Calu3 (cell line): ENCODE results near the gene IFITM10. TPM values are rescaled to one million over a fixed set of nuclear protein-coding genes. Genes with fewer than 3 reads are reported as not detected.

Source experiments
- BruUV-seq: library from RNA; stranded (reverse); fragments of 400-500 nt; replicated peaks from 2 replicates; lab custom pipeline; 2021; lab: Mats Ljungman, UMichigan
- CTCF ChIA-PET: fragments of 300-600 bp; sonication (Branson Sonifier 250); formaldehyde crosslinking; loops from one replicate; lab custom pipeline; 2022; ENCODE audit warnings: antibody characterized with exemption; lab: Charles Lee
- DNase-seq: peaks from one replicate; pipeline ENCODE4 v3.0.0; 2022
- H3K27ac Mint-ChIP-seq: one replicate; pipeline ENCODE4 v1.8.0; 2022; ENCODE audit warnings: mixed read lengths; ENCODE audit not compliant: unreplicated experiment
- H3K27me3 Mint-ChIP-seq: one replicate; pipeline ENCODE4 v1.8.0; 2022; ENCODE audit warnings: mixed read lengths; ENCODE audit not compliant: unreplicated experiment
- H3K36me3 Mint-ChIP-seq: one replicate; pipeline ENCODE4 v1.8.0; 2022; ENCODE audit warnings: mild to moderate bottlenecking, moderate library complexity, mixed read lengths; ENCODE audit not compliant: insufficient read depth, unreplicated experiment
- H3K4me1 Mint-ChIP-seq: one replicate; pipeline ENCODE4 v1.8.0; 2022; ENCODE audit warnings: mild to moderate bottlenecking, low read depth, mixed read lengths; ENCODE audit not compliant: unreplicated experiment
- H3K4me3 Mint-ChIP-seq: one replicate; pipeline ENCODE4 v1.8.0; 2022; ENCODE audit warnings: mild to moderate bottlenecking, low read depth, moderate library complexity, mixed read lengths; ENCODE audit not compliant: unreplicated experiment
- H3K9me3 Mint-ChIP-seq: one replicate; pipeline ENCODE4 v1.8.0; 2022; ENCODE audit warnings: low read depth, mixed read lengths; ENCODE audit not compliant: unreplicated experiment
- intact Hi-C: fragments of 100-400 bp; cut with micrococcal nuclease; formaldehyde crosslinking; loops from one replicate; pipeline ENCODE4 v1.10.0; 2022; ENCODE audit not compliant: unreplicated experiment
- total RNA-seq: library from RNA; stranded (reverse); gene quantifications from 2 replicates; pipeline ENCODE4 v1.2.3, GENCODE V29; 2022
- TF ChIP-seq, protein P1 (sequence below): fragments of 200-600 bp; IDR thresholded peaks from one replicate; pipeline ENCODE4 v1.8.0; 2022; ENCODE audit warnings: antibody characterized with exemption; ENCODE audit not compliant: unreplicated experiment

The IFITM10 gene
- total RNA-seq, 1 experiment from 2014 or later: 3.3 TPM

DNA sequence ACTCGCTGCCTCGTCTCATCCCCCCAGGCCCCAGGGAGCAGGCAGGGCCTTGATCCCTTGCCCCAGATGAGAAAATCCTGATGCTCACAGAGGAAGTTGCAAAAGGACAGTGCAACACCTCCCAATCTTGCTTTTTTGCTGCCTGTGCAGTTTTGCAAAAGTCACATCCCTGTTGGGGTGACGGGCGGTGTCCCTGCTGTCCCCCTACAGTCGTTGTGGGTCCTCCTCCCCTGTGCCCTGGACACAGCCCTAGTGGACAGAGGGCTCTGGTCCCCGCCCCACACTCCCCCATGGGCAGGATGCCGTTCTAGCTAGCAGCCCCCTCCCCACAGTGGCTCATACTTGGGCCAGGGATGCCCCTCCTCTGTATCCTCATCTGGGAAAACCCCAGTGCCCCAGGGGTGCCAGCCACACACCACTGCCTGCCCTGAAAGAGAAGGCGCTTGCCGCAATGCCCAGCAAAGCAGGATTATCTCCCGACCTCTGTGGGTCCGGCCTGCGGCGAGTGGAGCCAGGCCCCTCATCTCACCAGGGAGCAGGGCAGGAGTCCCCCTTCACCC is 31.7 kb upstream of the IFITM10 start:
- TF ChIP-seq, protein P1, sequence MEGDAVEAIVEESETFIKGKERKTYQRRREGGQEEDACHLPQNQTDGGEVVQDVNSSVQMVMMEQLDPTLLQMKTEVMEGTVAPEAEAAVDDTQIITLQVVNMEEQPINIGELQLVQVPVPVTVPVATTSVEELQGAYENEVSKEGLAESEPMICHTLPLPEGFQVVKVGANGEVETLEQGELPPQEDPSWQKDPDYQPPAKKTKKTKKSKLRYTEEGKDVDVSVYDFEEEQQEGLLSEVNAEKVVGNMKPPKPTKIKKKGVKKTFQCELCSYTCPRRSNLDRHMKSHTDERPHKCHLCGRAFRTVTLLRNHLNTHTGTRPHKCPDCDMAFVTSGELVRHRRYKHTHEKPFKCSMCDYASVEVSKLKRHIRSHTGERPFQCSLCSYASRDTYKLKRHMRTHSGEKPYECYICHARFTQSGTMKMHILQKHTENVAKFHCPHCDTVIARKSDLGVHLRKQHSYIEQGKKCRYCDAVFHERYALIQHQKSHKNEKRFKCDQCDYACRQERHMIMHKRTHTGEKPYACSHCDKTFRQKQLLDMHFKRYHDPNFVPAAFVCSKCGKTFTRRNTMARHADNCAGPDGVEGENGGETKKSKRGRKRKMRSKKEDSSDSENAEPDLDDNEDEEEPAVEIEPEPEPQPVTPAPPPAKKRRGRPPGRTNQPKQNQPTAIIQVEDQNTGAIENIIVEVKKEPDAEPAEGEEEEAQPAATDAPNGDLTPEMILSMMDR: no peak
- BruUV-seq: no TSS peak
- intact Hi-C loops: no loop called here
- peaks cover 77% of the 10 kb centered on the region for H3K4me1 Mint-ChIP-seq
- H3K27me3 Mint-ChIP-seq: no peaks in the 10 kb centered on the region
- H3K27ac Mint-ChIP-seq: no peak overlapping the region
- DNase-seq: no peak
- no peaks in the 10 kb centered on the region for H3K9me3 Mint-ChIP-seq
- CTCF ChIA-PET: no interaction called here
- H3K36me3 Mint-ChIP-seq: peaks cover 10% of the 10 kb centered on the region
- H3K4me3 Mint-ChIP-seq: no peak overlapping the region

DNA sequence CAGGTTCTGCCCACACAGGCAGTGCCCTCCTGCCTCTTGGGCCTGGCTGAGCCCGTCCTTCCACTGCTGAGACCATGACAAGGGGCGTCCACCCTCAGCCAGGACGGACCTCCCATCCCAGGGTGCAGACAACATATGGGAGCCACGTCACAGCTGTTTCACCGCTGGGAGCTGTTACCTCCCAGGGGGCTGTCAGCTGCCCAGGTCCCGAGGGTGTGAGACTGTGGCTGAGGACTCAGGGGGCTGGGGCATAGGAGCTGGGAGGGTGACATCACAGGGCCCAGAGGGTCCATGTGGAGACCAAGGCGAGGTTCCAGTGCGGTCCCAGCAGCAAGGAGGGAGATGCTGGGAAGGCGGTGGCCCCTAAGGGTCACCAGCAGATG is 31.2 kb upstream of the IFITM10 start:
- Mint-ChIP-seq H3K4me1 (peaks cover 82% of the 10 kb centered on the region), H3K36me3 (peaks cover 14% of the 10 kb centered on the region), H3K27me3 (no peaks in the 10 kb centered on the region), H3K4me3 (no peak overlapping the region), H3K27ac (no peak overlapping the region), H3K9me3 (no peaks in the 10 kb centered on the region)
- CTCF ChIA-PET: no interaction called here
- no peak for DNase-seq
- no TSS peak for BruUV-seq
- intact Hi-C loops: no loop called here
- TF ChIP-seq, protein P1: no peak

DNA sequence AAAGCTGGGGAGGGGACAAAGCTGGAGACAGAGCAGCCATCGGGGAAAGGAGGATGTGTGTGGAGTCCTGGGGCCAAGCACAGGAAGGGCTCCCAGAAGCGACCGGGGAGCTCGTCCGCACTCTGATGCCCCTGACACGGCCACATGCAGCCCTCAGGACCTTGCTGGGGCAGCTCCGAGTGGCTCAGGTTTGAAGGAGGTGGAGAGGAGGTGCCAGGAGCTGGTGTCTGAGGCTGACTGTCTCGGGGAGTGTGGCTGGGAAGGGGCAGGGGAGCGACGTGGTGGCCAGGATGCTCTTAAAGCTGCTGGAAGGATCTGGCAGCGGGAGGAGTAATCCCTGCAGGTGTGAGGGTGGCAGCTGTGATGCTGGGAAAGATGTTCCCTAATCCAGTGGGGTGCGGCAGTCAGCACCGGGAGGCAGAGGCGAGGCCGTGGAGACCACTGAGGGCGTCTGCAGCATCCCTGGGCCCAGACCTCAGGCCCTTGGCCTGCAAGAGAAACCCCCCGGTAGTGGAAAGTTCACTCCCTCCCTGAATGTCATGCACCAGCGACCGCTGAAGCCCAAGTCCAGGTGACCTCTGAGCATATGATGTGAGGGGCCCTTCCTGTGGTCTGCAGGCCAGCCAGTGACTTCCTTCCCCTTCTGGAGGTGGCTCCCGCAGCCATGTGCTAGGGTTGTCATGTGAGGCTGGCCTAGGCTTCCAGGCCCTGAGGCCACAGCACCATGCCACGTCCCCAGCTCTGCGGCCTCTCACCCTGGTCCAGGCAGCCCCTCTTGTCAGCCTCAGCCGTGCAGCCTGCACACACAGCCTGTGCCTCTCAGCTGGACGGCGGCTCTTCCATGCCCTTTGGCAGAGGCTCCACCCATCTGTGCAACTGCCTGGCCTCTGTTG is 30.6 kb upstream of the IFITM10 start:
- TF ChIP-seq, protein P1: no peak
- Mint-ChIP-seq H3K4me3 (no peak overlapping the region), H3K27me3 (no peaks in the 10 kb centered on the region), H3K9me3 (no peaks in the 10 kb centered on the region), H3K36me3 (peaks cover 15% of the 10 kb centered on the region), H3K27ac (peak overlapping the region; percentile 53), H3K4me1 (peaks cover 85% of the 10 kb centered on the region)
- no TSS peak for BruUV-seq
- DNase-seq: no peak
- CTCF ChIA-PET: interaction anchor here (0.6 kb wide), 1 partner anchor 962 kb away, joined by 3 read pairs; the partner anchor contains the start of gene PNPLA2
- intact Hi-C loops: no loop called here

DNA sequence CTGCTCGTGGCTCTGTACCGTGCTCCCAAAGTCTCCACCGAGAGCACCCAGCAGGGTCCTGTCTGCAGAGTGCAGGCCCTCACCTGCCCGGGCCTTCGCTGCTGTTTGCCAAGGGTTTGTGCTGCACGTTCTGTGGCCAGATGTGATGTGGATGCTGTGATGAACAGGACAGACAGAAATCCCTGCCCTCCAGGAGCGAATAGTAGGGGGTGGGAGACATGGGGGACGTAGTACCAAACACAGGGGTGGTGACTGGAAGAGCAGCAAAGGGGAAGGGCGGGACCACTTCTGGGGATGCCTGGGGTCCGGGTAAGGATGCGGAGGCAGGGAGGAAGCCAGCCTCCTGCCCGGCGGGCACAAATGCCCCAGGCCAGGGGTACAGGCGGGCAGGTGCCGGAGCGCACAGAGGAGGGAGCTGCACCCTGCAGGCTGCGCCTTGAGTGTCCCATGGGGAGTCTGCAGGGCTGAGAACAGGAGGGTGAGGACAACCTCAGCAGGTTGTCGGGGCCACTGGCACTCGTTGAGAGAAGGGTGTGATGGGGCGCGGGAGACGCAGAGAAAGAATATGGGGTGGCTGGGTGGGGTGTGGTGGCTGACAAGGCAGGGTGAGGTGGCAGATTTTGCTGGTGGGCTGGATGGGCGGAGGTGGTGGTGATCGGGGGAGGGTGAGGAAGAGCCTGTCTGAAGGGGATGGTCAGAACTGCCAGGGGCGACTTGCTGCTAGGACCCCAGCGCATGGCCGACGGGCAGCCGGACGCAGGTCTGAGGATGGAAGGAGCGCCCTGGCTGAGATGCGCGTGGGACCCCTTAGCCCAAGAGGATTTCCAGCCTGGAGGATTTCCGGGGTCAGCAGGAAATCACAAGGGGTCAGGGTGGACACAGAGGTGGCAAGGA is 29.7 kb upstream of the IFITM10 start:
- CTCF ChIA-PET: interaction anchor here (0.6 to 1.9 kb wide), 2 partner anchors 11 to 961 kb away, joined by 3 to 4 read pairs; partner anchors contain the start of gene PNPLA2
- H3K4me1 Mint-ChIP-seq: peaks cover 84% of the 10 kb centered on the region

More for the DNA sequence above, 29.7 kb upstream of the IFITM10 start:
- Mint-ChIP-seq H3K27me3 (no peaks in the 10 kb centered on the region), H3K9me3 (no peaks in the 10 kb centered on the region), H3K36me3 (peaks cover 15% of the 10 kb centered on the region), H3K4me3 (no peak overlapping the region), H3K27ac (peak overlapping the region; percentile 53)
- DNase-seq: no peak
- intact Hi-C loops: loop anchor here (5.0 kb wide), 1 partner anchor 52 kb away; the partner anchor contains the start of gene SYT8
- no TSS peak for BruUV-seq
- TF ChIP-seq, protein P1: no peak
